CD4-positive, alpha-beta T cell (primary cell): ENCODE results near the gene PRSS22. TPM values are rescaled to one million over a fixed set of nuclear protein-coding genes. Genes with fewer than 3 reads are reported as not detected.

Experiments used
- ATAC-seq: fragments of 200-7000 bp; cut with Tn5 transposase; one replicate; pipeline ENCODE4 v1.10.0; 2022; ENCODE audit warnings: mild to moderate bottlenecking; ENCODE audit not compliant: poor library complexity
- CTCF ChIA-PET: fragments of 350-600 bp; sonication (Branson Sonifier 250); formaldehyde crosslinking; loops from one replicate; lab custom pipeline; 2021; ENCODE audit warnings: antibody characterized with exemption, inconsistent platforms; lab: Charles Lee
- POLR2A ChIA-PET: fragments of 350-600 bp; sonication (Branson Sonifier 250); formaldehyde crosslinking; loops from one replicate; lab custom pipeline; 2021; ENCODE audit warnings: antibody characterized with exemption, inconsistent platforms; lab: Charles Lee
- DNase-seq, 14 experiments: peaks; one replicate each; pipeline ENCODE4 v3.0.0-alpha.2; 2013 to 2020; ENCODE audit warnings: mixed read lengths in 2 of 14
- H3K27ac ChIP-seq, 2 donors: one replicate each; pipeline versions ENCODE4 v1.5.1 to v1.7.0; 2013; ENCODE audit warnings: low read length in 2 of 2, low read depth in 1 of 2, mild to moderate bottlenecking in 1 of 2
- H3K27me3 ChIP-seq, 2 experiments: 1 replicate in 1 of 2; 2 replicates in 1 of 2; pipeline versions ENCODE4 v1.6.1 to v1.7.0; 2013; ENCODE audit warnings: low read length in 2 of 2, control low read depth in 1 of 2, mild to moderate bottlenecking in 1 of 2, moderate library complexity in 1 of 2; ENCODE audit not compliant: insufficient read depth in 2 of 2, control insufficient read depth in 1 of 2
- H3K36me3 ChIP-seq: one replicate; pipeline ENCODE4 v1.6.1; 2013; ENCODE audit warnings: low read length, control low read depth; ENCODE audit not compliant: insufficient read depth
- H3K4me1 ChIP-seq: one replicate; pipeline ENCODE4 v1.6.1; 2013; ENCODE audit warnings: low read length, control low read depth; ENCODE audit not compliant: insufficient read depth
- H3K4me3 ChIP-seq: one replicate; pipeline ENCODE4 v1.5.1; 2013; ENCODE audit warnings: mild to moderate bottlenecking, low read length, moderate library complexity
- H3K9me3 ChIP-seq, 2 experiments: 1 replicate in 1 of 2; 2 replicates in 1 of 2; pipeline versions ENCODE4 v1.6.1 to v1.7.0; 2013; ENCODE audit warnings: low read length in 2 of 2, mild to moderate bottlenecking in 2 of 2, control low read depth in 1 of 2, moderate library complexity in 1 of 2; ENCODE audit not compliant: control insufficient read depth in 1 of 2, insufficient read depth in 1 of 2
- H3K27ac Mint-ChIP-seq: one replicate; pipeline ENCODE4 v1.8.0; 2020; ENCODE audit warnings: mixed read lengths
- H3K27me3 Mint-ChIP-seq: one replicate; pipeline ENCODE4 v1.8.0; 2021; ENCODE audit warnings: mixed read lengths
- H3K36me3 Mint-ChIP-seq: one replicate; pipeline ENCODE4 v1.8.0; 2021; ENCODE audit warnings: low read depth, mixed read lengths
- H3K4me1 Mint-ChIP-seq: one replicate; pipeline ENCODE4 v1.8.0; 2021; ENCODE audit warnings: low read depth, mixed read lengths
- H3K4me3 Mint-ChIP-seq: one replicate; pipeline ENCODE4 v1.8.0; 2020; ENCODE audit warnings: mild to moderate bottlenecking, mixed read lengths
- H3K9me3 Mint-ChIP-seq: one replicate; pipeline ENCODE4 v1.8.0; 2020; ENCODE audit warnings: mixed read lengths
- CTCF ChIP-seq: fragments of 200-600 bp; IDR thresholded peaks from one replicate; pipeline ENCODE4 v1.8.0; 2022; ENCODE audit warnings: antibody characterized with exemption, mild to moderate bottlenecking
- intact Hi-C, 2 experiments: fragments of 100-400 bp; cut with DNase I in 1 of 2; cut with micrococcal nuclease in 1 of 2; formaldehyde crosslinking; loops; one replicate each; pipeline versions ENCODE4 v1.15.1 to v1.9.0; 2023 to 2025; cut with DNase I, micrococcal nuclease
- total RNA-seq, 174 experiments: library from RNA in 2 of 174; stranded (reverse) in 2 of 174; gene quantifications; one replicate each; pipeline ENCODE4 v1.2.3 and lab custom pipeline; 2021 to 2026

PRSS22 gene
- total RNA-seq, 2 experiments from 2014 or later, result 0.93 to 1.1 TPM

GRCh38 chr16:2845116-2845515 is 12.9 kb downstream of the PRSS22 start:
- ATAC-seq, result no peak
- Mint-ChIP-seq H3K27me3 (peaks cover 6% of the 10 kb centered on the region), H3K4me3 (no peak overlapping the region), H3K4me1 (peaks cover 13% of the 10 kb centered on the region), H3K27ac (no peak overlapping the region), H3K36me3 (no peaks in the 10 kb centered on the region), H3K9me3 (no peaks in the 10 kb centered on the region)
- Histone ChIP-seq H3K27ac (no peak overlapping the region), H3K36me3 (no peaks in the 10 kb centered on the region), H3K9me3 (peaks cover 0 to 9% of the 10 kb centered on the region in 2 experiments), H3K4me1 (peaks cover 30% of the 10 kb centered on the region), H3K4me3 (no peak overlapping the region), H3K27me3 (no peaks in the 10 kb centered on the region)
- TF ChIP-seq CTCF, result no peak
- ChIA-PET POLR2A (no interaction called here), CTCF (interaction anchor here (1.1 kb wide), 1 partner anchor 23 kb away, joined by 5 read pairs; no protein-coding TSS in a partner anchor)
- DNase-seq, result no peak
- intact Hi-C loops, result no loop called here

GRCh38 chr16:2843526-2843925 is 14.4 kb downstream of the PRSS22 start:
- H3K27me3 ChIP-seq, result no peaks in the 10 kb centered on the region
- Mint-ChIP-seq H3K4me3 (no peak overlapping the region), H3K4me1 (peaks cover 26% of the 10 kb centered on the region), H3K27ac (peak overlapping the region; percentile 12), H3K9me3 (no peaks in the 10 kb centered on the region), H3K27me3 (no peaks in the 10 kb centered on the region), H3K36me3 (no peaks in the 10 kb centered on the region)
- ChIA-PET POLR2A (no interaction called here), CTCF (interaction anchor here (1.7 kb wide), 1 partner anchor 25 kb away, joined by 12 read pairs; no protein-coding TSS in a partner anchor)
- ATAC-seq (no peak), DNase-seq (no peak)
- no peak overlapping the region for H3K27ac ChIP-seq
- no peak overlapping the region for H3K4me3 ChIP-seq
- no peak for TF ChIP-seq CTCF
- peaks cover 0 to 9% of the 10 kb centered on the region in 2 experiments for H3K9me3 ChIP-seq
- intact Hi-C loops, result no loop called here
- no peaks in the 10 kb centered on the region for H3K36me3 ChIP-seq
- peaks cover 46% of the 10 kb centered on the region for H3K4me1 ChIP-seq

- H3K27me3 Mint-ChIP-seq, result peaks cover 2% of the 10 kb centered on the region
- H3K4me3 ChIP-seq, result peak overlapping the region; percentile 36
- H3K4me1 Mint-ChIP-seq, result peaks cover 32% of the 10 kb centered on the region
- ChIA-PET CTCF (interaction anchor here (1.7 kb wide), 1 partner anchor 26 kb away, joined by 12 read pairs; no protein-coding TSS in a partner anchor), POLR2A (interaction anchor here (1.2 to 1.8 kb wide), 2 partner anchors 26 to 40 kb away, joined by 4 to 8 read pairs; partner anchors contain the start of gene FLYWCH2)
- peak overlapping the region; percentile 48 to 76 for H3K27ac ChIP-seq
- H3K27me3 ChIP-seq, result no peaks in the 10 kb centered on the region
- peaks cover 48% of the 10 kb centered on the region for H3K4me1 ChIP-seq
- TF ChIP-seq CTCF, result peak; percentile 66
- DNase-seq (peak; percentile 36 to 86 (median 60)), ATAC-seq (peak; percentile 61)
- H3K27ac Mint-ChIP-seq, result peak overlapping the region; percentile 69
- no peaks in the 10 kb centered on the region for H3K9me3 Mint-ChIP-seq
- H3K36me3 ChIP-seq, result no peaks in the 10 kb centered on the region
- H3K4me3 Mint-ChIP-seq, result no peak overlapping the region
- intact Hi-C loops, result no loop called here
- no peaks in the 10 kb centered on the region for H3K36me3 Mint-ChIP-seq
- H3K9me3 ChIP-seq, result peaks cover 0 to 9% of the 10 kb centered on the region in 2 experiments
Observed at GRCh38 chr16:2842340-2843000, 15.5 kb downstream of the PRSS22 start.
